ENCODE results near the gene HOXA6. TPM values are rescaled to one million over a fixed set of nuclear protein-coding genes. Genes with fewer than 3 reads are reported as not detected.

Gene HOXA6
- total RNA-seq, 1 experiment from 2014 or later: not detected

GRCh38 chr7:27114881-27115220 lies 32.7 kb downstream of the HOXA6 start:
- Histone ChIP-seq H3K23ac (ENCODE audit: insufficient read length, low read depth, low read length) (no peak overlapping the region), H4K8ac (replicated peaks; ENCODE audit: insufficient read length, low read depth, low read length) (no peak overlapping the region), H2AK5ac (ENCODE audit: insufficient read length, low read length) (no peak overlapping the region), H2BK120ac (ENCODE audit: low read depth, low read length, poor library complexity, severe bottlenecking) (no peak overlapping the region), H3K4me1 (ENCODE audit: insufficient read depth, low read length) (no peaks in the 10 kb centered on the region), H4K91ac (ENCODE audit: insufficient read length, low read depth, low read length) (no peak overlapping the region), H2BK5ac (ENCODE audit: insufficient read length, low read length) (no peak overlapping the region), H2AFZ (ENCODE audit: low read length) (no peak overlapping the region), H2BK15ac (ENCODE audit: low read depth, low read length) (no peak overlapping the region), H2BK12ac (ENCODE audit: insufficient read length, low read depth, low read length) (no peak overlapping the region), H3K79me1 (ENCODE audit: insufficient read depth, low read depth, low read length, poor library complexity, severe bottlenecking) (no peaks in the 10 kb centered on the region), H3K4ac (ENCODE audit: low read depth, low read length) (no peak overlapping the region), H4K20me1 (ENCODE audit: control insufficient read depth, insufficient read depth, insufficient read length) (no peaks in the 10 kb centered on the region), H3K18ac (ENCODE audit: insufficient read length, low read depth, low read length) (no peak overlapping the region), H2BK20ac (ENCODE audit: low read depth, low read length, poor library complexity, severe bottlenecking) (no peak overlapping the region), H3K9ac (ENCODE audit: extremely low read depth, insufficient read length, low read length) (no peak overlapping the region), H3K23me2 (ENCODE audit: insufficient read length, low read depth, low read length, poor library complexity, severe bottlenecking) (peaks cover 3% of the 10 kb centered on the region), H3T11ph (ENCODE audit: low read length) (no peak overlapping the region), H3K14ac (ENCODE audit: insufficient read depth, low read length) (no peak overlapping the region), H4K5ac (ENCODE audit: insufficient read length, low read depth, low read length) (no peak overlapping the region), H3K4me2 (ENCODE audit: insufficient read depth, insufficient read length, low read length) (no peak overlapping the region), H3K56ac (ENCODE audit: insufficient read length, low read depth, low read length) (no peak overlapping the region), H3K27me3 (ENCODE audit: insufficient read depth, low read length) (peaks cover 96% of the 10 kb centered on the region), H3K79me2 (ENCODE audit: insufficient read depth, low read length) (no peaks in the 10 kb centered on the region), H3K27ac (ENCODE audit: insufficient read length, low read depth, low read length) (no peak overlapping the region), H3K9me3 (ENCODE audit: control insufficient read depth, low read depth, low read length) (no peaks in the 10 kb centered on the region)
- WGBS (ENCODE audit: extremely low coverage, insufficient read length, low lambda C conversion rate): no CpG with 5 or more reads among the region's 6 CpGs
- DNase-seq: no peak
- peaks cover 98% of the 10 kb centered on the region for H3K27me3 Mint-ChIP-seq (ENCODE audit: low read depth)
- H3K9me3 Mint-ChIP-seq: peaks cover 0 to 5% of the 10 kb centered on the region in 2 experiments; a peak in 3 of 5 replicates
- no peak overlapping the region for H3K27ac Mint-ChIP-seq
- no peak overlapping the region for H3K4me3 Mint-ChIP-seq
- no peak for TF ChIP-seq CTCF (conservative IDR thresholded peaks at IDR 0.05)
- peaks cover 0 to 5% (median 0%) of the 10 kb centered on the region in 3 experiments; a peak in 1 of 7 replicates for H3K36me3 Mint-ChIP-seq (ENCODE audit: insufficient read depth in 1 of 3, low read depth in 3 of 3)
- H3K4me1 Mint-ChIP-seq: peaks cover 8 to 19% of the 10 kb centered on the region in 2 experiments; a peak in 3 of 4 replicates

Measured in H9 (cell line).